ENCODE results near the gene TMEM222.

DNA sequence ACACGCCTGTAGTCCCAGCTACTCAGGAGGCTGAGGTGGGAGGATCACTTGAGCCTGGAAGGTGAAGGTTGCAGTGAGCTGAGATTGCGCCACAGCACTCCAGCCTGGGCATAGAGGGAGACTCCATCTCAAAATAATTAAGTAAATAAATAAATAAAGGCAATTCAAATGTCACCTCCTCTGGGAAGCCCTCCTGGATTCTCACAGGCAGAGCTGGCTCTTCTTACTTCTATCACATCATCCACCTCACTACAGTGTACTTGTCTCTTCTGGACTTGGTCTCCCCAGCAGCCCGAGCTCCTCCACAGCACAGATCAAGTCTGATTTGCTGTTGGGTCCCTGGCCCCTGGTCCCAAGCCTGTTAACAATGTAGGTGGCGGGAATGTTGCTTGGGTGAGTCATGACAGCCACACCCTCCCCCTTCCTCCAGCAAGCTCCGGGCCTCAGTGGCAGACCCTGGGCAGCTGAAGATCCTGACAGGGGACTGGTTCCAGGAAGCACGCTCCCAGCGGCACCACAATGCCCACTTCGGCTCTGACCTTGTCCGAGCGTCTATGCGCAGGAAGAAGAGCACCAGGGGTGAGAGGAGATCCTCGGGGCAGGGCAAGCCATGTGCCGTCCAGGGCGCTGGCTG is 25.1 kb downstream of the TMEM222 start:
- TF ChIP-seq, protein P1, sequence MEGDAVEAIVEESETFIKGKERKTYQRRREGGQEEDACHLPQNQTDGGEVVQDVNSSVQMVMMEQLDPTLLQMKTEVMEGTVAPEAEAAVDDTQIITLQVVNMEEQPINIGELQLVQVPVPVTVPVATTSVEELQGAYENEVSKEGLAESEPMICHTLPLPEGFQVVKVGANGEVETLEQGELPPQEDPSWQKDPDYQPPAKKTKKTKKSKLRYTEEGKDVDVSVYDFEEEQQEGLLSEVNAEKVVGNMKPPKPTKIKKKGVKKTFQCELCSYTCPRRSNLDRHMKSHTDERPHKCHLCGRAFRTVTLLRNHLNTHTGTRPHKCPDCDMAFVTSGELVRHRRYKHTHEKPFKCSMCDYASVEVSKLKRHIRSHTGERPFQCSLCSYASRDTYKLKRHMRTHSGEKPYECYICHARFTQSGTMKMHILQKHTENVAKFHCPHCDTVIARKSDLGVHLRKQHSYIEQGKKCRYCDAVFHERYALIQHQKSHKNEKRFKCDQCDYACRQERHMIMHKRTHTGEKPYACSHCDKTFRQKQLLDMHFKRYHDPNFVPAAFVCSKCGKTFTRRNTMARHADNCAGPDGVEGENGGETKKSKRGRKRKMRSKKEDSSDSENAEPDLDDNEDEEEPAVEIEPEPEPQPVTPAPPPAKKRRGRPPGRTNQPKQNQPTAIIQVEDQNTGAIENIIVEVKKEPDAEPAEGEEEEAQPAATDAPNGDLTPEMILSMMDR (IDR thresholded peaks at IDR 0.05) = no peak
- TF ChIP-seq MAX (IDR thresholded peaks at IDR 0.05; ENCODE audit: low read depth) (no peak), RXRA (IDR thresholded peaks at IDR 0.05; ENCODE audit: borderline replicate concordance, low read depth) (no peak), FOXJ3 (CRISPR knock-in tag; IDR thresholded peaks at IDR 0.05) (no peak), NFIC (IDR thresholded peaks at IDR 0.05; ENCODE audit: borderline replicate concordance) (no peak), JUND (IDR thresholded peaks at IDR 0.05) (no peak), RFX5 (IDR thresholded peaks at IDR 0.05; ENCODE audit: low read length) (no peak), TEAD4 (IDR thresholded peaks at IDR 0.05; ENCODE audit: borderline replicate concordance, insufficient read depth) (no peak), FOXM1 (IDR thresholded peaks at IDR 0.05; ENCODE audit: low read depth) (no peak), MXI1 (IDR thresholded peaks at IDR 0.05; ENCODE audit: low read depth, low read length) (no peak)
- TF ChIP-seq, protein P2, sequence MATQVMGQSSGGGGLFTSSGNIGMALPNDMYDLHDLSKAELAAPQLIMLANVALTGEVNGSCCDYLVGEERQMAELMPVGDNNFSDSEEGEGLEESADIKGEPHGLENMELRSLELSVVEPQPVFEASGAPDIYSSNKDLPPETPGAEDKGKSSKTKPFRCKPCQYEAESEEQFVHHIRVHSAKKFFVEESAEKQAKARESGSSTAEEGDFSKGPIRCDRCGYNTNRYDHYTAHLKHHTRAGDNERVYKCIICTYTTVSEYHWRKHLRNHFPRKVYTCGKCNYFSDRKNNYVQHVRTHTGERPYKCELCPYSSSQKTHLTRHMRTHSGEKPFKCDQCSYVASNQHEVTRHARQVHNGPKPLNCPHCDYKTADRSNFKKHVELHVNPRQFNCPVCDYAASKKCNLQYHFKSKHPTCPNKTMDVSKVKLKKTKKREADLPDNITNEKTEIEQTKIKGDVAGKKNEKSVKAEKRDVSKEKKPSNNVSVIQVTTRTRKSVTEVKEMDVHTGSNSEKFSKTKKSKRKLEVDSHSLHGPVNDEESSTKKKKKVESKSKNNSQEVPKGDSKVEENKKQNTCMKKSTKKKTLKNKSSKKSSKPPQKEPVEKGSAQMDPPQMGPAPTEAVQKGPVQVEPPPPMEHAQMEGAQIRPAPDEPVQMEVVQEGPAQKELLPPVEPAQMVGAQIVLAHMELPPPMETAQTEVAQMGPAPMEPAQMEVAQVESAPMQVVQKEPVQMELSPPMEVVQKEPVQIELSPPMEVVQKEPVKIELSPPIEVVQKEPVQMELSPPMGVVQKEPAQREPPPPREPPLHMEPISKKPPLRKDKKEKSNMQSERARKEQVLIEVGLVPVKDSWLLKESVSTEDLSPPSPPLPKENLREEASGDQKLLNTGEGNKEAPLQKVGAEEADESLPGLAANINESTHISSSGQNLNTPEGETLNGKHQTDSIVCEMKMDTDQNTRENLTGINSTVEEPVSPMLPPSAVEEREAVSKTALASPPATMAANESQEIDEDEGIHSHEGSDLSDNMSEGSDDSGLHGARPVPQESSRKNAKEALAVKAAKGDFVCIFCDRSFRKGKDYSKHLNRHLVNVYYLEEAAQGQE (IDR thresholded peaks at IDR 0.05; ENCODE audit: low read depth, low read length) = no peak

All from SK-N-SH (cell line).